K562 (cell line): ENCODE results near the gene LNPEP. TPM values are rescaled to one million over a fixed set of nuclear protein-coding genes. Genes with fewer than 3 reads are reported as not detected.

Experiments
- ATAC-seq: fragments of 200-7000 bp; cut with Tn5 transposase; 3 replicates; pipeline ENCODE4 v1.9.1; 2020; ENCODE audit warnings: moderate library complexity
- BruUV-seq: library from RNA; stranded (reverse); fragments of 400-500 nt; replicated peaks from 2 replicates; lab custom pipeline; 2021; lab: Mats Ljungman, UMichigan
- CTCF ChIA-PET: fragments of 300-600 bp; formaldehyde crosslinking; extraction: SDS; loops from one replicate; lab custom pipeline; 2021; ENCODE audit warnings: low intra/inter-chr PET ratio; lab: Yijun Ruan, JAX
- POLR2A ChIA-PET: fragments of 300-600, 350-650 bp; sonication (Branson Sonifier 250); formaldehyde crosslinking; extraction: SDS; loops from one replicate; lab custom pipeline; 2021; ENCODE audit warnings: antibody characterized with exemption, inconsistent platforms; lab: Yijun Ruan, JAX
- DNase-seq, 4 experiments: peaks; one replicate each; pipeline versions ENCODE4 v3.0.0 to v3.0.0-alpha.2; 2011 to 2018; ENCODE audit warnings: low spot score in 3 of 4, mixed read lengths in 3 of 4; ENCODE audit errors: extremely low read depth in 1 of 4
- FAIRE-seq: peaks from 2 replicates; lab custom pipeline; 2011; peaks lifted over from hg19 to GRCh38; lab: Jason Lieb, UNC
- H2AFZ ChIP-seq: 2 replicates; pipeline ENCODE4 v1.6.0; 2011; ENCODE audit warnings: low read depth, low read length, control low read depth, inconsistent platforms
- H3K27ac ChIP-seq: fragments of 200-600 bp; 3 replicates; pipeline ENCODE4 v1.8.0; 2011; ENCODE audit warnings: low read depth, mild to moderate bottlenecking, control low read depth, inconsistent platforms, low read length, moderate library complexity, mixed read lengths; ENCODE audit errors: extremely low read depth
- H3K27me3 ChIP-seq, 2 experiments: fragments of 300-600 bp in 1 of 2; 2 replicates in 1 of 2; 3 replicates in 1 of 2; pipeline versions ENCODE4 v1.6.0 to v1.8.0; 2011; ENCODE audit warnings: inconsistent platforms in 2 of 2, low read length in 2 of 2, mild to moderate bottlenecking in 1 of 2, mixed read lengths in 1 of 2, moderate library complexity in 1 of 2; ENCODE audit not compliant: control insufficient read depth in 2 of 2, insufficient read depth in 2 of 2
- H3K36me3 ChIP-seq: fragments of 300-600 bp; 3 replicates; pipeline ENCODE4 v1.8.0; 2011; ENCODE audit warnings: mild to moderate bottlenecking, low read length, inconsistent platforms; ENCODE audit not compliant: control insufficient read depth, insufficient read depth
- H3K4me1 ChIP-seq, 2 experiments: fragments of 200-600 bp in 1 of 2; replicated peaks in 1 of 2; 2 replicates in 1 of 2; 3 replicates in 1 of 2; pipeline versions ENCODE4 v1.5.1 to v1.8.0; 2011; ENCODE audit warnings: inconsistent platforms in 2 of 2, low read length in 2 of 2, mild to moderate bottlenecking in 1 of 2, mixed read lengths in 1 of 2, moderate library complexity in 1 of 2; ENCODE audit not compliant: control insufficient read depth in 2 of 2, insufficient read depth in 2 of 2
- H3K4me2 ChIP-seq: 2 replicates; pipeline ENCODE4 v1.6.1; 2011; ENCODE audit warnings: low read length, control low read depth, inconsistent platforms, mixed read lengths; ENCODE audit not compliant: insufficient read depth
- H3K4me3 ChIP-seq: fragments of 200-600 bp; sonication (generic), shearing (Covaris generic); 2 replicates; pipeline ENCODE4 v1.5.1; 2016; ENCODE audit warnings: control low read depth, inconsistent platforms
- H3K79me2 ChIP-seq: fragments of 200-600 bp; 3 replicates; pipeline ENCODE4 v1.8.0; 2011; ENCODE audit warnings: low read length, inconsistent platforms; ENCODE audit not compliant: control insufficient read depth, insufficient read depth
- H3K9ac ChIP-seq, 2 experiments: 2 replicates each; pipeline versions ENCODE4 v1.6.0 to v1.6.1; 2011; ENCODE audit warnings: low read depth in 2 of 2, low read length in 2 of 2, control low read depth in 1 of 2, inconsistent platforms in 1 of 2, mild to moderate bottlenecking in 1 of 2, mixed read lengths in 1 of 2; ENCODE audit not compliant: insufficient read depth in 1 of 2
- H3K9me1 ChIP-seq: one replicate; pipeline ENCODE4 v1.6.0; 2011; ENCODE audit warnings: inconsistent platforms, mild to moderate bottlenecking, low read length, moderate library complexity; ENCODE audit not compliant: control insufficient read depth, insufficient read depth
- H3K9me3 ChIP-seq: replicated peaks from 2 replicates; pipeline ENCODE4 v1.5.1; 2011; ENCODE audit warnings: low read depth, low read length, inconsistent platforms; ENCODE audit not compliant: control insufficient read depth, insufficient read depth
- H4K20me1 ChIP-seq: replicated peaks from 2 replicates; pipeline ENCODE4 v1.6.1; 2011; ENCODE audit warnings: low read length, inconsistent platforms, mixed read lengths; ENCODE audit not compliant: control insufficient read depth, insufficient read depth
- ARNT ChIP-seq, 2 experiments: fragments of 450-650 bp; IDR thresholded peaks; 2 replicates each; pipeline ENCODE4 v1.6.1; 2016; ENCODE audit warnings: mild to moderate bottlenecking in 1 of 2
- CBX1 ChIP-seq: sonication (generic); IDR thresholded peaks from 2 replicates; pipeline ENCODE4 v1.6.1; 2016; ENCODE audit warnings: antibody characterized with exemption, low read depth, mild to moderate bottlenecking
- E4F1 ChIP-seq: fragments of 250-450 bp; sonication (Bioruptor Pico); IDR thresholded peaks from 2 replicates; pipeline ENCODE4 v1.5.0; 2021; ENCODE audit warnings: mild to moderate bottlenecking, borderline replicate concordance
- EHMT2 ChIP-seq: fragments of 450-650 bp; IDR thresholded peaks from 2 replicates; pipeline ENCODE4 v1.6.1; 2018; ENCODE audit warnings: antibody characterized with exemption
- EP400 ChIP-seq: fragments of 450-650 bp; IDR thresholded peaks from 2 replicates; pipeline ENCODE4 v1.6.1; 2017; ENCODE audit warnings: antibody characterized with exemption, mild to moderate bottlenecking, moderate library complexity
- HDAC8 ChIP-seq: fragments of 450-650 bp; IDR thresholded peaks from 2 replicates; pipeline ENCODE4 v1.6.1; 2016; ENCODE audit warnings: mild to moderate bottlenecking, missing genetic modification characterization, moderate library complexity, missing compliant biosample characterization
- HEY1 ChIP-seq: fragments of 250-450 bp; sonication (Bioruptor Pico); IDR thresholded peaks from 2 replicates; pipeline ENCODE4 v1.5.0; 2020; ENCODE audit warnings: mild to moderate bottlenecking, moderate library complexity, borderline replicate concordance
- PPARD ChIP-seq: fragments of 250-450 bp; sonication (Bioruptor Pico); IDR thresholded peaks from 2 replicates; pipeline ENCODE4 v1.8.0; 2022; ENCODE audit warnings: inconsistent platforms, mild to moderate bottlenecking, moderate library complexity
- RBM34 ChIP-seq: fragments of 200-400 bp; formaldehyde crosslinking; IDR thresholded peaks from 2 replicates; pipeline ENCODE4 v1.6.1; 2018; ENCODE audit warnings: low read length, borderline replicate concordance; ENCODE audit not compliant: insufficient read depth
- TAF9B ChIP-seq: fragments of 450-650 bp; IDR thresholded peaks from 2 replicates; pipeline ENCODE4 v1.6.1; 2018; ENCODE audit warnings: mild to moderate bottlenecking; ENCODE audit not compliant: partially characterized antibody
- TEAD1 ChIP-seq, 2 experiments: fragments of 450-650 bp in 1 of 2; sonication (generic) in 1 of 2; formaldehyde crosslinking; IDR thresholded peaks; 2 replicates each; pipeline versions ENCODE4 v1.4.0 to v1.8.0; 2020 to 2022; ENCODE audit warnings: mild to moderate bottlenecking in 2 of 2, missing genetic modification reagents in 1 of 2
- ZFP30 ChIP-seq: fragments of 250-450 bp; sonication (Bioruptor Pico); IDR thresholded peaks from 2 replicates; pipeline ENCODE4 v1.8.0; 2022; ENCODE audit warnings: moderate library complexity, mild to moderate bottlenecking, inconsistent platforms, borderline replicate concordance
- ZNF583 ChIP-seq: fragments of 250-450 bp; sonication (Bioruptor Pico); IDR thresholded peaks from 2 replicates; pipeline ENCODE4 v1.4.0; 2020
- WGBS: fragments of 100-300 bp; shearing (Covaris generic); methylation state at CpG from one replicate; pipeline ENCODE4 v1.1.6; 2016; ENCODE audit warnings: low coverage, mixed read lengths; ENCODE audit not compliant: insufficient coverage; ENCODE audit errors: missing lambda C conversion rate; 5-methylcytosine and 5-hydroxymethylcytosine counted together
- in situ Hi-C: fragments of 300-500 bp; cut with MboI; formaldehyde crosslinking; loops from 4 replicates; pipeline ENCODE4 v1.15.0; 2018; ENCODE audit warnings: inconsistent platforms, mixed read lengths
- intact Hi-C: fragments of 100-400 bp; cut with micrococcal nuclease; formaldehyde crosslinking; loops from 2 replicates; pipeline ENCODE4 v1.14.2; 2022
- polyA plus RNA-seq, 8 experiments: library from polyadenylated mRNA; depleted of rRNA in 4 of 8; stranded (reverse) in 5 of 8; unstranded in 3 of 8; fragments of >200 nt; fragmentation: Nextera tagmentation in 2 of 8; fragmentation: Illumina TruSeq in 1 of 8; extraction: Ambion mirVana in 2 of 8; extraction: Trizol in 1 of 8; gene quantifications; 2 replicates each; pipeline versions ENCODE4 v1.2.1 to v1.2.3, GENCODE V29; 2011 to 2014; ENCODE audit warnings: inconsistent platforms in 1 of 8, missing spikeins in 1 of 8
- total RNA-seq, 7 experiments: library from RNA; depleted of rRNA in 6 of 7; stranded (reverse); fragments of >200 nt in 6 of 7; fragmentation: Illumina TruSeq in 2 of 7; extraction: Trizol in 2 of 7; gene quantifications; 2 replicates each; pipeline versions ENCODE4 v1.2.1 to v1.2.3, GENCODE V29; 2011 to 2021; ENCODE audit warnings: low replicate concordance in 1 of 7
- TF ChIP-seq, protein P1 (sequence below): fragments of 250-450 bp; sonication (Bioruptor Pico); IDR thresholded peaks from 2 replicates; pipeline ENCODE4 v1.5.0; 2022; ENCODE audit warnings: mild to moderate bottlenecking
- TF ChIP-seq, protein P2 (sequence below): fragments of 250-450 bp; sonication (Bioruptor Pico); IDR thresholded peaks from 2 replicates; pipeline ENCODE4 v1.5.0; 2020; ENCODE audit warnings: mild to moderate bottlenecking, borderline replicate concordance
- TF ChIP-seq, protein P3 (sequence below): IDR thresholded peaks from 2 replicates; pipeline ENCODE4 v1.6.1; 2011; ENCODE audit not compliant: insufficient read length; ENCODE audit errors: extremely low read depth

The LNPEP gene
- total and polyA plus RNA-seq, 9 of the 15 experiments (the other 6 are each of a cell fraction or from before 2014, with no cell fraction given) = 2.6 to 27.9 (median 11.2) TPM

GRCh38 chr5:96943799-96944198, 7.9 kb downstream of the LNPEP start:
- WGBS = 40% methylated on average over 1 of the region's 1 CpG
- Histone ChIP-seq H3K9ac (no peak overlapping the region), H3K9me3 (no peaks in the 10 kb centered on the region), H3K4me2 (no peak overlapping the region), H3K79me2 (peaks cover 64% of the 10 kb centered on the region), H4K20me1 (no peaks in the 10 kb centered on the region), H3K27me3 (no peaks in the 10 kb centered on the region), H3K27ac (no peak overlapping the region), H3K4me3 (no peak overlapping the region), H3K36me3 (peaks cover 6% of the 10 kb centered on the region; the same call in 1 of the 3 replicates), H3K4me1 (peaks cover 0 to 3% of the 10 kb centered on the region in 2 experiments; a peak in 1 of 5 replicates), H3K9me1 (no peaks in the 10 kb centered on the region), H2AFZ (no peak overlapping the region)
- intact Hi-C loops (no loop called here), in situ Hi-C loops (no loop called here)
- FAIRE-seq = no peak
- peak; percentile 46; the same call in 2 of the 3 replicates for ATAC-seq
- ChIA-PET POLR2A (interaction anchor here (1.2 kb wide), 1 partner anchor 9 kb away, joined by 3 read pairs; no protein-coding TSS in a partner anchor), CTCF (no interaction called here)
- no TSS peak for BruUV-seq
- no peak for DNase-seq
- no peak for TF ChIP-seq HEY1 (CRISPR knock-in tag)
- no peak for TF ChIP-seq ZNF583 (CRISPR knock-in tag)
- TF ChIP-seq PPARD = no peak
- TF ChIP-seq, protein P1, sequence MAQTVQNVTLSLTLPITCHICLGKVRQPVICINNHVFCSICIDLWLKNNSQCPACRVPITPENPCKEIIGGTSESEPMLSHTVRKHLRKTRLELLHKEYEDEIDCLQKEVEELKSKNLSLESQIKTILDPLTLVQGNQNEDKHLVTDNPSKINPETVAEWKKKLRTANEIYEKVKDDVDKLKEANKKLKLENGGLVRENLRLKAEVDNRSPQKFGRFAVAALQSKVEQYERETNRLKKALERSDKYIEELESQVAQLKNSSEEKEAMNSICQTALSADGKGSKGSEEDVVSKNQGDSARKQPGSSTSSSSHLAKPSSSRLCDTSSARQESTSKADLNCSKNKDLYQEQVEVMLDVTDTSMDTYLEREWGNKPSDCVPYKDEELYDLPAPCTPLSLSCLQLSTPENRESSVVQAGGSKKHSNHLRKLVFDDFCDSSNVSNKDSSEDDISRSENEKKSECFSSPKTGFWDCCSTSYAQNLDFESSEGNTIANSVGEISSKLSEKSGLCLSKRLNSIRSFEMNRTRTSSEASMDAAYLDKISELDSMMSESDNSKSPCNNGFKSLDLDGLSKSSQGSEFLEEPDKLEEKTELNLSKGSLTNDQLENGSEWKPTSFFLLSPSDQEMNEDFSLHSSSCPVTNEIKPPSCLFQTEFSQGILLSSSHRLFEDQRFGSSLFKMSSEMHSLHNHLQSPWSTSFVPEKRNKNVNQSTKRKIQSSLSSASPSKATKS (CRISPR knock-in tag) = no peak
- no peak for TF ChIP-seq EP400
- no peak for TF ChIP-seq RBM34
- no peak for TF ChIP-seq ZFP30 (CRISPR knock-in tag)
- TF ChIP-seq CBX1 = no peak
- TF ChIP-seq, protein P2, sequence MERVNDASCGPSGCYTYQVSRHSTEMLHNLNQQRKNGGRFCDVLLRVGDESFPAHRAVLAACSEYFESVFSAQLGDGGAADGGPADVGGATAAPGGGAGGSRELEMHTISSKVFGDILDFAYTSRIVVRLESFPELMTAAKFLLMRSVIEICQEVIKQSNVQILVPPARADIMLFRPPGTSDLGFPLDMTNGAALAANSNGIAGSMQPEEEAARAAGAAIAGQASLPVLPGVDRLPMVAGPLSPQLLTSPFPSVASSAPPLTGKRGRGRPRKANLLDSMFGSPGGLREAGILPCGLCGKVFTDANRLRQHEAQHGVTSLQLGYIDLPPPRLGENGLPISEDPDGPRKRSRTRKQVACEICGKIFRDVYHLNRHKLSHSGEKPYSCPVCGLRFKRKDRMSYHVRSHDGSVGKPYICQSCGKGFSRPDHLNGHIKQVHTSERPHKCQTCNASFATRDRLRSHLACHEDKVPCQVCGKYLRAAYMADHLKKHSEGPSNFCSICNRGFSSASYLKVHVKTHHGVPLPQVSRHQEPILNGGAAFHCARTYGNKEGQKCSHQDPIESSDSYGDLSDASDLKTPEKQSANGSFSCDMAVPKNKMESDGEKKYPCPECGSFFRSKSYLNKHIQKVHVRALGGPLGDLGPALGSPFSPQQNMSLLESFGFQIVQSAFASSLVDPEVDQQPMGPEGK (CRISPR knock-in tag) = no peak
- TF ChIP-seq, protein P3, sequence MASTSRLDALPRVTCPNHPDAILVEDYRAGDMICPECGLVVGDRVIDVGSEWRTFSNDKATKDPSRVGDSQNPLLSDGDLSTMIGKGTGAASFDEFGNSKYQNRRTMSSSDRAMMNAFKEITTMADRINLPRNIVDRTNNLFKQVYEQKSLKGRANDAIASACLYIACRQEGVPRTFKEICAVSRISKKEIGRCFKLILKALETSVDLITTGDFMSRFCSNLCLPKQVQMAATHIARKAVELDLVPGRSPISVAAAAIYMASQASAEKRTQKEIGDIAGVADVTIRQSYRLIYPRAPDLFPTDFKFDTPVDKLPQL = no peak
- TF ChIP-seq ARNT (IDR thresholded peaks at IDR 0.05) = no peak
- TF ChIP-seq TAF9B = no peak
- TF ChIP-seq HDAC8 (tag) = no peak
- TF ChIP-seq TEAD1 (CRISPR knock-in tag; IDR thresholded peaks at IDR 0.05) = no peak
- TF ChIP-seq EHMT2 = no peak
- TF ChIP-seq E4F1 (CRISPR knock-in tag) = no peak
